ENCODE results near the gene NCLN.
"Not testable (repeated sequence)": the region's sequence is repeated elsewhere in the genome, so short reads cannot be mapped to it uniquely, and the experiment has no call there.

The NCLN gene

GRCh38 chr19:3185461-3186159 lies at the start of gene NCLN:
Gene NCLN (plus strand): TSS chr19:3185930. CDS start chr19:3186031, 101 bp downstream.
- peak; percentile 94 for DNase-seq

GRCh38 chr19:3135961-3136683 lies 49.6 kb upstream of the NCLN start, which contains the start of gene GNA15:
Gene GNA15 (plus strand): TSS chr19:3136033. CDS start chr19:3136451, 418 bp downstream.
- peak; percentile 83 for DNase-seq

DNA sequence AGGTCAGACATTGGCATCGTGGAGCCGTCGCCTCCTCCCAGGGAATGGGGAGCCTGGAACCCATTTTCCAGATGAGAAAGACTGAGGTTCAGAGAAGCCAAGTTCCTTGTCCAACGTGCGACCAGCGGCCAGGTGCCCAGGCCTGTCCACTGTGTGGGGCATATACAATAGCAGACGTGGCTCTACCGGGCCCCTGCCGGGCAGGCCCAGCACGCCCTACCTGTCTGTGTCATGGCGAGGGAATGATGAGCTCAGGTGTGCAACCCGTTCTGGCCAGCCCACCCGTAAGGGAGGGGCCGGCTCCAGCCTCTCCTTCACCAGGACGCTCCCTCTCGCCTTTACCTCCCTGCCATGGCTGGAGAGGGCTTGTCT lies 49.1 kb upstream of the NCLN start:
- DNase-seq: no peak

GRCh38 chr19:3137119-3137518 lies 48.6 kb upstream of the NCLN start:
- DNase-seq: peak; percentile 44

GRCh38 chr19:3138268-3138667 lies 47.5 kb upstream of the NCLN start:
- no peak for DNase-seq

- DNase-seq: peak; percentile 33
These were observed 45.1 kb upstream of the NCLN start for GRCh38 chr19:3140667-3141038.

DNA sequence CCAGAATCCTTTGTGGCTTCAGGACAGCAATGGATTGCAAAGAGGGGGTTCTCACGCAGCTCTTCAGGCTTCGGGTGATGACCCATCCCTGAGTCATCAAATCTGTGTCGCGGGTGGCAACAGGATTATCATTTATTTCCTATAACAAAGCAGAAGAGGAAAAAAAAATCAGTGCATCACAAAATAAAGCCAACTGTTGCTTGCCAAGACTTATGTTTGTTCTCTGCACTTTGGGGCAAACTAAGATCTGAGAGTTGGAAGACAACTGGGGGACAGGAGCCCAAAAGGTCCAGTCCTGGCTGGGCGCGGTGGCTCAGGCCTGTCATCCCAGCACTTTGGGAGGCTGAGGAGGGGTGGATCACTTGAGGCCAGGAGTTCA lies 43.4 kb upstream of the NCLN start:
- DNase-seq: peak; percentile 85

DNA sequence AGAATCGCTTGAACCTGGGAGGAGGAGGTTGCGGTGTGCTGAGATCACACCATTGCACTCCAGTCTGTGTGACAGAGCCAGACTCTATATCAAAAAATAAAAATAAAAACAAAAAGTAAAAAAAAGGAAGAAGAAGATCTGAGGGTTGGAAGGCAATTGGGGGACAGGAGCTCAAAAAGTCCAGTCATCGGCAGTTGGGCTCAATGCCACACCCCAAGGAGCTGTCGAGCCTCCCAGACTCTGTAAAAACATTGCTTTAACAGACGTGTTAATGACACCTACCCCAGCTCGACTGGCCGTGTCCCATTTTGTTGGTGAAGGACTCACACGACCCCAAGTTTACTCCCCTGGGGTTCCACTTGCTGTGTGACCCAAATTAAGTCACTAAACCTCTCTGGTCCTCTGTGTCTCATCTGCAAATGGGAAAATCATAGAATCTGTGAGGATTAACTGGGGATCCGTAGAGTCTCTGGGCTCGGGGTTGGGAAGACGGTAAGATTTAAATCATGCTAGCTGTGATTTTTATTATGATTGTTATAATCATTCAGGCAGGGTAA lies 42.9 kb upstream of the NCLN start:
- DNase-seq: peak; percentile 27

GRCh38 chr19:3145909-3146676 lies 39.6 kb upstream of the NCLN start:
- peak; percentile 75 for DNase-seq

DNA sequence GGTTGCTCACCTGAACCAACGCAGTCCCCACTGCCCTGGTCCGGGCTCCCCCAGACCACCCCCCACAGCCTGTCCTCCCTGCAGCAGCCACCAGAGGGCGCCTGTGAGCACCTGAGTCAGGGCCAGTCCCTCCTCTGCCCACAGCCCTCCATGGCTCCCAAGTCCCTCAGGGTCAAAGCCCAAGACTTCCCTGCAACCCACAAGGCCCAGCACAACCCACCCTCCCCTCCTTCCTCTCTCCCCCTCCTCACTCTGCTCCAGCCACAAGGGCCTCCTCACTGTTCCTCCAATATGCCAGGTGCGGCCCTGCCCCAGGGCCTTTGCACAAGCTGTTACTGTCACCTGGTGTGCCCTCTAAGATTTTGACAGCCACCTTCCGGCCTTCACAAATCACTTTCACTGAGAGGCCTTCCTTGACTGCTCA lies 39.0 kb upstream of the NCLN start:
- peak; percentile 37 for DNase-seq

- no peak for DNase-seq
These were observed 37.2 kb upstream of the NCLN start for GRCh38 chr19:3148503-3148902.

DNA sequence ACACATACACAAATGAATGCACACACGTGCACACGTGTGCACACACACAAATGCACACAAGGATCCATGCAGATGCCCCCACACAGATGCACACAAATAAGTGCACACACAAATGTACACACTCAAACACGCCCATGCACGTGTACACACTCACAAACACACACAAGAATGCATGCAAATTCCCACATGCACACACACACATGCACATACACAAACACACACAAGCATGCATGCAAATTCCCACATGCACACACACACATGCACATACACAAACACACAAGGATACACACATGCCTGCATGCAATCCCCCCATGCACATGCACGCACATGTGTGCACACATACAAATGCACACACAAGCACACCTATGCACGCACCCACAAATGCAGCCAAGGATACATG lies 36.6 kb upstream of the NCLN start:
- DNase-seq: no peak

- DNase-seq: no peak
These were observed 35.9 kb upstream of the NCLN start for GRCh38 chr19:3149526-3150505.

- DNase-seq: no peak
These were observed 34.9 kb upstream of the NCLN start for GRCh38 chr19:3150739-3151329.

DNA sequence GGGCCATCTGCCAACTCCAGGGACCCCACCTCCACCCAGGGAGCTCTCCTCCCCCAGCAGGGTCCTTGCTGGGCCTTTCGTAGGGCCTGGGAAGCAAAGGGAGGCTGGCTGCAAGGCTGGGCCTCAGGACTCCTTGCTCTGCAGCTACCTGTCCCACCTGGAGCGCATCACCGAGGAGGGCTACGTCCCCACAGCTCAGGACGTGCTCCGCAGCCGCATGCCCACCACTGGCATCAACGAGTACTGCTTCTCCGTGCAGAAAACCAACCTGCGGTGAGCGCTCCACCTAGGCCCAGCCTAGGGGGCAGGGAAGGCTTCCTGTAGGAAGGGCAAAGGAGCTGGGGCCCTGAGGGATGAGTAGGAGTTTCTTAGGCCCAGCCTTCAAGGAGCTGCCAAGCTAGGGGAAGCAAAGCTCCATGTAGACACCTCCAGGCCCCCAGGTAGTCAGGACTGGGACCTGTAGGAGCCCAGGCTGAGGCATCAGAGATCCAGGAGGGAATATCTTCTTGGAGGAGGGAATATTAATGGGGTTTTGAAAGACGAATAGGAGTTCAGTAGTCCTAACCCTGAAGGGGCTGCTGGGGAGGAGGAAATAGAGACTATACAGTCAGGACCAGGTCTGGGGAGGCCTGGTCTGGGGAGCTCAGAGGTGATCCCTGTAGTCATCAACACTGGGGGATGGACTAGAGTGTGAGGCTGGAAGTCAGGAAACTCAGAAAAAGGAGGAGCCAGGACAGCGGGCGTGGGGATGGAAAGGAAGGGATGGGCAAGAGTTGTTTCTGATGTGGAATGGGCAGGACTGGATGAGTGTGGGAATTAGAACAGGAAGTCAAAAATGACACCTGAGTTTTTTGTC lies 33.9 kb upstream of the NCLN start:
- DNase-seq: no peak

- DNase-seq: no peak
These were observed 33.3 kb upstream of the NCLN start for GRCh38 chr19:3152419-3152780.

GRCh38 chr19:3153286-3154230 lies 32.2 kb upstream of the NCLN start:
- no peak for DNase-seq

DNA sequence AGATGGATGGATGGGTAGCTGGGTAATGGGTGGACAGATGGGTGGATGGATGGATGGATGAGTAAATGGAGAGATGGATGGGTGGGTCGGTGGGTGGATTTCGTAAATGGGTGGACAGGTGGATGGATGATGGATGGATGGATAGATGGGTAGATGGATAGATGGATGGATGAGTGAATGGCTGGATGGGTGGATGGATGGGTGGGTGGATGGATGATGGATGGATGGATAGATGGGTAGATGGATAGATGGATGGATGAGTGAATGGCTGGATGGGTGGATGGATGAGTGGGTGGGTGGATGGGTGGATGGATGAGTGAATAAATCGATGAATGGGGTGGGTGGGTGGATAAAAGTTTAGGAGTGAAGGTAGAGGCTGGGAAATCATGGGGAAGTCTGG lies 31.3 kb upstream of the NCLN start:
- DNase-seq: not testable (repeated sequence)

DNA sequence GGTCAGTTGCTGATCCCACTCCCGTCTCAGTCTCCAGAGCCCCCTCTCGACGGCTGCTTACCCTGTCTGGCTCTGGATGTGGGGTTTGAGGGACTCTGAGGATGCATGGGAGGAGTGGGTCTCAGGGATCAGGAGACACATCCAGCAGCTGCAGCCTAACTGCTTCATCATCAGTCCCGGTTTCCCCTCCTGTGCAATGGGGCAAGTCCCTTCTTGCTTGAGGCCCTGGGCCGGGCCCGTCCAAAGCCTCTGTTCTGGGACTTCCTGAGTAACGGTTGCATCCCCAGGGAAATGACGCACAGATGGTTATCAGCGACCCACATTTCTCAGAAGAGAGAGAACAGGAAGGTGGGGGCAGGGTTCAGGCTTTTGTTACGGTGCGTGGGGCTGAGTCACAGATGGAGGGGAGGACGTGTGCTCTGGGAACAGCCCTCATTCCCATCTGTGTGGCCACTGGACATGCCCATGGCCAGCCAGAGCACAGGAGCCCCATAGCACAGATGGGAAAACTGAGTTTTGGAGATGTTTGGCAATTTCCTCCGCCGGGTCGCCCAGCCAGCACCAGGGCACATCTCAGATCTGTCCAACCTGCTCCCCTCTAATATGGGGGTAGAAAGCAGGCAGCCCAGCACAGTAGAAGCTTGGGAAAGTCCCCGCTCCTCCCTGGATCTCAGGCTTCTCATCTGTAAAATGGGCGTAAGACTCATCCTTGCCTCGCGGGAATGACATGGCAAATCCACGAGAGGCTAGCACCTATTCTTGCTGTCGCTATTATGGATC lies 30.6 kb upstream of the NCLN start:
- peak; percentile 99 for DNase-seq

Measured in inflammatory macrophage treated with lipopolysaccharide for 4 hours (primary cell).